Cortex of kidney (tissue), 1 donor: ENCODE measurements around the gene TMOD2.
"Not testable (repeated sequence)": the region's sequence is repeated elsewhere in the genome, so short reads cannot be mapped to it uniquely, and the experiment has no call there.

ENCODE experiments used
- DNase-seq: peaks from one replicate; lab custom pipeline; 2025; lab: John Stamatoyannopoulos, UW

Gene TMOD2

DNA sequence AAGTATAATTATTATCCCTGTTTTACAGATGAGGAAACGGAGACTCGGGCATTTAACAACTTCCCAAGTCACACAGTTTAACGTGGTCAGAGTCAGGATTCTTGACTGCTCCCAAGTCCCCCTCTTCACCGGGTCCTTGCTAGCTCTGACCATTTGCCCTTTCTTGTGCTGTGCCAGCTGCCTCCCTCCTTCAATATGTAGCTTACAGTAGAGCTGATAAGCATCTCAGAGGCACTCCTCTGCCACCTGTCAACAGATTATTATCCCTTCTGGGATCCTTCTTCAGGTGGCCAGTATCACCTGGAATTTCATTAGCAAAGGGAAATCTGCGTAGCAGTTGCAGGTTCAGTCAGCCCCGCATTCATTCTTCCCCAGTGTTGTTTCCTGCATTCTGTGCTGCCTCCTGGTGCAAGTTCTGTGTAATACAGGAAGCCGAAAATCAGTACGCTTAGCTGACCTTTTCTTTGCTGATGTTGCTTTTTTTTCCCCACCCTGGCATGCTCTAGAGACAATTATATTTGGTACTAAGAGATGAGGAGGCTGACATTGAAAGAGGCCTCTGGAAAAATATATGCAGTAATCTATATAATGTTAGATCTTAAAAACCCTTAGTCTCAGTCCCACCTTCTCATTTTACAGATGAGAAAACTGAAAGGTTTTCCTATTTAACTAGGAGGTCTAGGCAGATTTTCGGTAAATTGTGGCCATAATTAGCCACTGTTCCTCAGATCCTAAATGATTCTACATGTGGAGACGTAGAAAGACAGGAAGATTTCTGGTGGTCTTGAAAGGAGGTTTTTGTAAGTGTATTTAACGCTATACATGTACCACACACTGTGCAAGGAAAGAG is 24.8 kb downstream of the TMOD2 start:
- DNase-seq: no peak

GRCh38 chr15:51776952-51777569 is 25.7 kb downstream of the TMOD2 start:
- DNase-seq: no peak

DNA sequence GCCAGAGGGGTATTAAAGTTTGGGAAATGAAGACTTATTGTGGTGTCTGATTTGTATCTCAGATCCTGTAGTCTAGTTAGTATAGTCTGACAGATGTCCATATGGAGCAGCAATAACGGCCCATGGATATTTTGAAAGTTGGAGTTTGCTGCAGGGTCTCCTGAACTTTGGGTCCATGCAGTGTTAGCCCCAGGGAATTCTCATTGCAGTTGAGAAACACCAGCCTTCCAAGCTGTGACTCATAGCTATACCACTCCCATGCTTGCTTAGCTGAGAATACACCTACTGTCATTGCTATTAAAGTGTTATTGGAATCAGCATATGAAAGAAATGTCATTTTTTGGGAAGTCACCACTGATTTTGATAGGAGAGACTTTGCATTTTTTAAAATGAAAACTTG is 29.2 kb downstream of the TMOD2 start:
- no peak for DNase-seq

DNA sequence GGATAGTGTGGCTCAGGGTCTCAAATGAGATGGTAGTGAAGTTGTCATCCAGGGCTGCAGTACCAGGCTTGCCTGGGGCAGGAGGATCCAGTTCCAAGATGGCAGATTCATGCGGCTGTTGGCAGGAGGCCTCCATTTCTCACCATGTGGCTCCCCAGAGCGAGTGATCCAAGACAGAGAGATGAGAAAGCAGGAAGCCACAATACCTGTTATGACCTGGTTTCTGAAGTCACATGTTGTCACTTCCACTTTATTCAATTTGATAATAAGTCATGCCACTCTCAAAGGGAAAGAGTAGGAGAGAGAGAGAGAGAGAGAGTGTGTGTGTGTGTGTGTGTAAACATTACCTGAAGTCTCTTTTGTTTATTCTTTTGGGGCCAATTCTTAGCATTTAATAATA is 30.1 kb downstream of the TMOD2 start:
- no peak for DNase-seq

GRCh38 chr15:51782357-51782896 is 31.0 kb downstream of the TMOD2 start:
- DNase-seq: no peak

DNA sequence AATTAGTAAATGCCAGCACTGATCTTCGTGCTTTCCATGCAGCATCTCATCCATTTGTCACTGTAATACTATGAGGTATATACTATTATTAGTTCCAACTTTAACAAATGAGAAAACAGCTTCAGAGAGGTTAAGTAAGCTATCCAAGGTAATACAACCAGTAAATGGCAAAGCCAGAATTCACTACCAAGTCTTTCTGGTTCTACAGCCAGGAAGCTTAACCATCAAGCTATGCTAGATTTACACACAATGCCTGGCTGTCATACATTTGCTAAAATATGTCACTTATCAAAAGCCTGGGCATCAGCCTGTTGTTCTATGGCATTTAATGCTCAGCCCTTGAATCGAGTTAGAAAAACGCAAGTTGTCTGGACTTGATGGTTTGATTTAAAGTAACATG is 32.6 kb downstream of the TMOD2 start:
- DNase-seq: no peak

DNA sequence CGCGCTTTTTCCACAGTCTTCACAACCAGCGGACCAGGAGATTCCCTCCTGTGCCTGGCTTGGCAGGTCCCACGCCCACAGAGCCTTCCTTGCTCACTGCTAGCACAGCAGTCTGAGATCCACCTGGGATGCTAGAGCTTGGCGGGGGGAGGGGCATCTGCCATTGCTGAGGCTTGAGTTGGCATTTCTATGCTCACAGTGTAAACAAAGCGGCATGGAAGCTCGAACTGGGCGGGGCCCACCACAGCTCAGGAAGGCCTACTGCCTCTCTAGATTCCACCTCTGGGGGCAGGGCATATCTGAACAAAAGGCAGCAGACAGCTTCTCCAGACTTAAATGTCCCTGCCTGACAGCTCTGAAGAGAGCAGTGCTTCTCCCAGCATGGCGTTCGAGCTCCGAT is 35.7 kb downstream of the TMOD2 start:
- not testable (repeated sequence) for DNase-seq

GRCh38 chr15:51792474-51792873 is 41.1 kb downstream of the TMOD2 start:
- DNase-seq: not testable (repeated sequence)

GRCh38 chr15:51793521-51794305 is 42.3 kb downstream of the TMOD2 start:
- DNase-seq: no peak

DNA sequence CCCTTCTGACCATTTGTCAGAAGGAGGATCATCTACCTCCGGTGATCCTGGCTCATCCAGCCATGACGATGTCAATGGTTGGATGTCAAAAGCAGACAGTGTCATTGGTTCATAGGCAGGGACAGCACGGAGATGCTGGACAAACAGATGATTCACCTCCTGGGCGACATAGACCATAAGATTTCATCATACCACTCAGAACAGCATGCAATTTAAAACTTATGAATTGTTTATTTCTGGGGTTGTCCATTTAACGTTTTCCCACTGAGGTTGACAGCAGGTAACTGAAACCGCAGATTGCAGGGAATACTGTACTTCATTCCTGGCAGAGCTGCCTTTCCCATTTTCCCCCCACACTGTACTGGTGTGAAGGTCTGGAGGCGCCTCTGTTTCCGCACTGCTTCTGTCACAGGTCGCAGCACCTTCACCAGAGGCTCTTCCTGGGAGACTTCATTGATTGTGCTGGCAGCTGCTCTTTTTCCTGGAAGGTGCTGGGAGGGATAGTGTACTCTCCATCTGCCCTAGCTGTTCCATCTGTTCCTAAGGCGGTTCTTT is 45.5 kb downstream of the TMOD2 start:
- DNase-seq: no peak

DNA sequence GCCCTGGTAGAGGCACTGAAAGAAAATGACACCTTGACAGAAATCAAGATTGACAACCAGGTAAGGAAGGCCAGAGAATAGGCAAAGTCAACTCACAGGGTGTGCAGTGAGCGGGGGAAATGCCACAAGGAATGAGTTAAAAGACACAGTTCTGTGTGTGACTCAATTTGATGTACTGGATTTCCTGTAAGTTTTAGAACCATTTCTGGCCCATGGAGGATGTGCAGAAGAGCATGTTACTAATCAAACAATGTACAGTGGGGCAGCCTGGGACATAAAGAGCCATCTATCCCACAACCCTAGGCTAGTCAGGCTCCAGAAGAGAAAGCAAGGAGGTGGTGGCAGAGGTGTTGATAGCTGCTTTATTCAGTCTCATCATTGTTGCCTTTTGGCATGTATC is 46.9 kb downstream of the TMOD2 start:
- DNase-seq: no peak

- no peak for DNase-seq
Measured at GRCh38 chr15:51799282-51800252, 48.2 kb downstream of the TMOD2 start.

DNA sequence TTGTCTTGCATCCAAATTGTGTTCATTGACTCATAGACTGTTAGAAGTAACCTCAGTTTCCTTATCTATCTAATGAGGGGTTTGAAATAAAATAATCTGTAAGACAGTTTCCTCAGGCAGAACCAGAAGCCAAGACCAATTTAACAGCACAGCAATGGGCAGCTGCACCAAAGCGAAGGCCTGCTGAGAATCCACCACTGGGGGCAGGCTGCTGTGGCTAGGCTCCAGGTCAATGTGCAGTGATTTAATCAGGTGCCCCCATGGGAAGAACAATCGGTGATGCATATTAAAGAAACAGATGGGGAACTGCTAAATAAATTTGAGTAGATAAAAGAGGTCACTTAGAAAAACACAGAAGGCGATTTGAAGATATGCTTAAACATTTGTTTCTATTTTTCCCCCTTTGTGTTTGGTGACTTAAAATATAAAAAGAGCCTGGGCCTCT is 50.0 kb downstream of the TMOD2 start:
- no peak for DNase-seq

DNA sequence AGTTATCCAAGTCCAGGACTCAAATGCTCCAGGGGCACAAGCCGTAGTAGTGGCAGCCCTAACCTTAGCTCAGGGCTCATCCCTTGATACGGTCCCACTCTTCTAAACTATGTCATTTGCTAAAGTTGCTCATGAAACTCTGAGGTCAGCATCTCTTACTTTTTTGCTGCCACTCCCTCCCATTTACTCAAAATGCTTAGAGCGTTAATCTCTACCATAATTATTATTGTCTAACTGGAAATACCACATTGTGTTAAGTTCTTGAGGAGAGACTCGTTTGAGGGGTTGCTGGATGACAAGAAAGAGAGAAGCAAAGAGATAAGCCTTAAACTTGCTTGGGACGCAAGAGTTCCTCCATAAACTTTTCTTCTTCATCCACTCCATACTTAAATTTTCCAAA is 51.2 kb downstream of the TMOD2 start:
- DNase-seq: no peak

DNA sequence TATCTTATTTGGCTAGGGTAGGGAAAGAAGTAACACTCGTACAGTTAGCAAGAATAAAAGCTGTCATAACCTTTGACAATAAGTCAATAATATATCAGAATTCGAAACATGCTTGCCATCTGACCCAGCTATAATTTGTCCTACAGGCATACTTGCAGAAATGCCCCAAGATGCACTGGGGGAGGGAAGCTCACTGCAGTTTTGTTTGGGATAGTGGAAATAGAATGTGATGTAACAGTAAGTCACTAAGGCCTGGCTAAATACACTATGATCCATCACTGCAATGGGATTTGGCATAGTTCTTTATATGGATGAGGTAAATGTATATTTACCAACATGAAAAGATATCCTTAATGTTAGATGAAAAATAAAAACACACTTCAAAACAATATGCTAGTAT is 52.6 kb downstream of the TMOD2 start:
- no peak for DNase-seq

DNA sequence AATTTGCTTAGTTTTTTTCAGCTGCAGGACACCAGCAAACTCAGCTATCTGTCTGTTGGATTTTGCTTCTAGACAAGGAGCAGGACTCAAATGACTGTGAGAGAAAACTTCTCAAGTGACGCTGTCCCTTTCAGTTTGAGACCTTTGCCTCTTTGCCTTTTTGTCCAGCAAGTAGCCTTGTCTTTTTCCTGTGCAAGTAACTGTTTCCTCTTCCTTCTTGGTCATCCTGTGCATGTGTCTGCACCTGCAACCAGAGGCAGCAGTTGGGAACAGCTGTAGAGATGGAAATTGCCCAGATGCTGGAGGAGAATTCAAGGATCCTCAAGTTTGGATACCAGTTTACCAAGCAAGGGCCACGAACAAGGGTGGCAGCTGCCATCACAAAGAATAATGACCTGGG is 54.7 kb downstream of the TMOD2 start:
- no peak for DNase-seq

- DNase-seq: no peak
Measured at GRCh38 chr15:51809457-51809856, 58.1 kb downstream of the TMOD2 start.

DNA sequence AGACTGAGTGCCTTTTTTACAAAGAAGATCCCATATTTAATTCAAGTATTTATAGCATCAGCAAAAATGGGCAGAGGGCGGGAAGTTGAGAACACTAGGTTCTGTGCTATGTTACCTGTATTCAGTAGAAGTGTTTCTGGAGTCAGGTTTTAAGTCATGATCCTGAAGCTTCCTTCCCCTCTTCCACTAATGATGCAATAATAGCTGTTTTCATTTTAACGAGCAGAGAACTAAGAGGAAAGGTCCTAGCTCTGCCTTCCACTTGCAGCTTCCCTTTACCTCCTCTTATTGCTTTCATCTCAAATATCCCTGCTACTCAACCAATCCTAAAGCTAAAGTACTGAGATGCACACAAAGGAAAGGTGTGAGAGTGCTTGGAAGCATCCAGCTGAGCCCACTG is 61.2 kb downstream of the TMOD2 start:
- DNase-seq: no peak

- no peak for DNase-seq
Measured at GRCh38 chr15:51814606-51815005, 63.2 kb downstream of the TMOD2 start.

DNA sequence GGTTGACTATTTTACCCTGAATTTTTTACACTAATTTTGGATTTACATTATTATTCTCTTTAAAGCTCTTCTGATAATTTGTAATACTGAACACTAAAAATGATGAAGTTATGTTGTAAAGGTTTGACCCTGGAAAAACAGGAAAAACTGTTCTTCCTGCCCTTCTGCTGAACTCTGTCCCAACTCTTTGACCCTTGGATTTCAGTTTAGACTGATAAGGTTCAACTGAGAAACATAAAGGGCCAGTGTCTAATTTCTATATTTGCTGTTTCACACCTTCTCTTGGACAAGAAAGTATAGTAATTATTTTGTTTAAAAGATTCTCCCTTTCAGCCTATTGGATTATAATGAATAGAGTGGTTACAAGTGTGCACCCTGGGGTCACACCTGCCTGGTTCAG is 65.2 kb downstream of the TMOD2 start:
- no peak for DNase-seq

DNA sequence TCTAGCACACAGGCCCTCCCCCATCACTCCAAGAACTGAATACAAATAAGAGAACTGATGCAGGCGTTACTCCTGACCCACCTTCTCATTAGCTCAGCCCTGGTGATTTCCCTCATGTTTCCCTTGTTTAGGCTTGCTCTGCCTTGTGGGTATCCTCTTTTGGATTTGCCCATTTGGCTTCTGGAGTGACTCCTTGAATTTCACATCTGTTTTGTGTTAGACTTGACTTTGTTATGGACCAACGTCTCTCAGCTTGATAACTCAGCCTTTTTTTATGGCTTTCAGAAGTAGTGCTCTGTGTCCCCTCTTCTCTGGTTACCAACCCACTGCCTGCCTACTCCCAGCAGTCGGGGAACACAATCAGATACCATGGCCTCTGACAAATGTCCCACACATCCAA is 66.8 kb downstream of the TMOD2 start:
- no peak for DNase-seq
